H1 (cell line): ENCODE data around the gene SHOC1. TPM values are rescaled to one million over a fixed set of nuclear protein-coding genes. Genes with fewer than 3 reads are reported as not detected.
"Not testable (repeated sequence)": the region's sequence is repeated elsewhere in the genome, so short reads cannot be mapped to it uniquely, and the experiment has no call there.

Source experiments
- CTCF ChIA-PET: fragments of 300-600 bp; sonication (Branson Sonifier 250); formaldehyde crosslinking; loops from one replicate; lab custom pipeline; 2021; ENCODE audit not compliant: partially characterized antibody; lab: Charles Lee
- POLR2A ChIA-PET: fragments of 300-600 bp; sonication (Branson Sonifier 250); formaldehyde crosslinking; loops from one replicate; lab custom pipeline; 2021; ENCODE audit warnings: inconsistent platforms; ENCODE audit not compliant: partially characterized antibody; lab: Charles Lee
- DNase-seq, 2 experiments: peaks; one replicate each; pipeline versions ENCODE4 v3.0.0 to v3.0.0-alpha.2; 2010 to 2022; ENCODE audit warnings: low spot score in 2 of 2, low read depth in 1 of 2, mixed read lengths in 1 of 2
- FAIRE-seq: peaks from 2 replicates; lab custom pipeline; 2011; peaks lifted over from hg19 to GRCh38; lab: Jason Lieb, UNC
- H2AFZ ChIP-seq: 2 replicates; pipeline ENCODE4 v1.8.1; 2012; ENCODE audit warnings: low read length, inconsistent platforms
- H2AK5ac ChIP-seq: 2 replicates; pipeline ENCODE4 v1.6.1; 2013; ENCODE audit warnings: low read depth, low read length
- H2BK120ac ChIP-seq: replicated peaks from 2 replicates; pipeline ENCODE3; 2013; ENCODE audit warnings: low read depth, low read length, inconsistent platforms
- H2BK12ac ChIP-seq: 2 replicates; pipeline ENCODE4 v1.6.1; 2013; ENCODE audit warnings: low read depth, low read length
- H2BK15ac ChIP-seq: 2 replicates; pipeline ENCODE4 v1.6.1; 2013; ENCODE audit warnings: low read length
- H2BK20ac ChIP-seq: 2 replicates; pipeline ENCODE4 v1.6.1; 2013; ENCODE audit warnings: low read length
- H2BK5ac ChIP-seq: 2 replicates; pipeline ENCODE4 v1.6.1; 2013; ENCODE audit warnings: low read depth, low read length
- H3K14ac ChIP-seq: 2 replicates; pipeline ENCODE4 v1.6.1; 2013; ENCODE audit warnings: inconsistent platforms; ENCODE audit not compliant: insufficient read length
- H3K18ac ChIP-seq: 2 replicates; pipeline ENCODE4 v1.6.1; 2013; ENCODE audit warnings: low read length; ENCODE audit errors: extremely low read depth
- H3K23ac ChIP-seq: 2 replicates; pipeline ENCODE4 v1.6.1; 2013; ENCODE audit warnings: inconsistent platforms; ENCODE audit not compliant: insufficient read length
- H3K23me2 ChIP-seq: 2 replicates; pipeline ENCODE4 v1.6.1; 2013; ENCODE audit warnings: low read depth, low read length
- H3K27ac ChIP-seq: 2 replicates; pipeline ENCODE4 v1.6.1; 2011; ENCODE audit warnings: low read depth, low read length, inconsistent platforms
- H3K27me3 ChIP-seq, 4 experiments: replicated peaks in 1 of 4; 1 replicate in 1 of 4; 2 replicates in 3 of 4; pipeline versions ENCODE4 v1.6.1 to v1.8.1; 2011 to 2013; ENCODE audit warnings: low read length in 3 of 4, mild to moderate bottlenecking in 3 of 4, inconsistent platforms in 2 of 4, mixed read lengths in 2 of 4, moderate library complexity in 1 of 4; ENCODE audit not compliant: control insufficient read depth in 3 of 4, insufficient read depth in 3 of 4; ENCODE audit errors: extremely low read depth in 1 of 4
- H3K36me3 ChIP-seq, 4 experiments: 2 replicates each; pipeline versions ENCODE4 v1.6.1 to v1.8.1; 2011 to 2013; ENCODE audit warnings: mild to moderate bottlenecking in 4 of 4, low read length in 3 of 4, moderate library complexity in 2 of 4, control low read depth in 1 of 4, inconsistent platforms in 1 of 4; ENCODE audit not compliant: insufficient read depth in 4 of 4, control insufficient read depth in 2 of 4
- H3K4ac ChIP-seq: replicated peaks from 2 replicates; pipeline ENCODE3; 2013; ENCODE audit warnings: low read length, low read depth, mixed read lengths, inconsistent platforms; ENCODE audit not compliant: insufficient read length
- H3K4me1 ChIP-seq, 4 experiments: replicated peaks in 1 of 4; 1 replicate in 1 of 4; 2 replicates in 3 of 4; pipeline versions ENCODE4 v1.6.1 to v1.8.1; 2011 to 2013; ENCODE audit warnings: low read length in 3 of 4, inconsistent platforms in 2 of 4, mixed read lengths in 1 of 4; ENCODE audit not compliant: insufficient read depth in 4 of 4, control insufficient read depth in 3 of 4
- H3K4me2 ChIP-seq, 2 experiments: 2 replicates each; pipeline versions ENCODE4 v1.6.1 to v1.8.1; 2011 to 2013; ENCODE audit warnings: low read depth in 2 of 2, low read length in 2 of 2, control low read depth in 1 of 2, inconsistent platforms in 1 of 2, mild to moderate bottlenecking in 1 of 2; ENCODE audit not compliant: insufficient read depth in 1 of 2
- H3K4me3 ChIP-seq, 4 experiments: fragments of 200-600, 300-600 bp in 1 of 4; sonication (generic), shearing (Covaris generic), sonication (Bioruptor Twin) in 1 of 4; 2 replicates each; pipeline versions ENCODE4 v1.5.1 to v1.8.1; 2011 to 2016; ENCODE audit warnings: low read length in 4 of 4, low read depth in 3 of 4, control low read depth in 2 of 4, inconsistent platforms in 2 of 4, mild to moderate bottlenecking in 2 of 4, mixed read lengths in 1 of 4, moderate library complexity in 1 of 4; ENCODE audit not compliant: insufficient read depth in 2 of 4; ENCODE audit errors: extremely low read depth in 1 of 4
- H3K56ac ChIP-seq: replicated peaks from 2 replicates; pipeline ENCODE3; 2013; ENCODE audit warnings: low read depth, mild to moderate bottlenecking, mixed read lengths, low read length, inconsistent platforms; ENCODE audit not compliant: insufficient read length
- H3K79me1 ChIP-seq: 2 replicates; pipeline ENCODE4 v1.6.1; 2013; ENCODE audit warnings: low read depth, low read length, control low read depth
- H3K79me2 ChIP-seq, 2 experiments: 2 replicates each; pipeline versions ENCODE4 v1.6.1 to v1.8.1; 2012 to 2013; ENCODE audit warnings: low read length in 2 of 2, mild to moderate bottlenecking in 2 of 2, inconsistent platforms in 1 of 2; ENCODE audit not compliant: insufficient read depth in 2 of 2, control insufficient read depth in 1 of 2
- H3K9ac ChIP-seq, 4 experiments: replicated peaks in 1 of 4; 1 replicate in 1 of 4; 2 replicates in 3 of 4; pipeline versions ENCODE4 v1.6.1 to v1.8.1; 2011 to 2013; ENCODE audit warnings: low read depth in 3 of 4, low read length in 3 of 4, control low read depth in 2 of 4, mild to moderate bottlenecking in 2 of 4, moderate library complexity in 2 of 4, inconsistent platforms in 1 of 4; ENCODE audit errors: extremely low read depth in 1 of 4
- H3K9me3 ChIP-seq, 2 experiments: 2 replicates each; pipeline versions ENCODE4 v1.6.1 to v1.8.1; 2012 to 2013; ENCODE audit warnings: mild to moderate bottlenecking in 2 of 2, moderate library complexity in 2 of 2, control low read depth in 1 of 2, inconsistent platforms in 1 of 2, low read depth in 1 of 2, low read length in 1 of 2, mixed read lengths in 1 of 2; ENCODE audit not compliant: insufficient read depth in 2 of 2
- H4K20me1 ChIP-seq, 2 experiments: replicated peaks in 1 of 2; 2 replicates each; pipeline versions ENCODE3 to v1.8.1; 2011 to 2013; ENCODE audit warnings: inconsistent platforms in 2 of 2, low read length in 2 of 2, mild to moderate bottlenecking in 1 of 2; ENCODE audit not compliant: insufficient read depth in 2 of 2, control insufficient read depth in 1 of 2
- H4K5ac ChIP-seq: 2 replicates; pipeline ENCODE4 v1.6.1; 2013; ENCODE audit warnings: low read length, low read depth, mixed read lengths, inconsistent platforms; ENCODE audit not compliant: insufficient read length
- H4K8ac ChIP-seq: 2 replicates; pipeline ENCODE4 v1.8.0; 2013; ENCODE audit warnings: mild to moderate bottlenecking, moderate library complexity, low read length, inconsistent platforms; ENCODE audit not compliant: insufficient read depth; ENCODE audit errors: extremely low read depth
- H4K91ac ChIP-seq: replicated peaks from 2 replicates; pipeline ENCODE3; 2013; ENCODE audit warnings: low read length, mixed read lengths, inconsistent platforms; ENCODE audit not compliant: insufficient read length
- CEBPB ChIP-seq: IDR thresholded peaks from 2 replicates; pipeline ENCODE4 v1.6.1; 2012; ENCODE audit warnings: low read depth, low read length
- WGBS, 2 experiments: shearing (Covaris generic) in 1 of 2; methylation state at CpG; one replicate each; pipeline versions ENCODE4 v1.1.6 to v1.1.7; 2013 to 2015; ENCODE audit warnings: low lambda C conversion rate in 2 of 2, mixed read lengths in 2 of 2, inconsistent platforms in 1 of 2, low coverage in 1 of 2, missing lambda C conversion rate in 1 of 2; ENCODE audit not compliant: insufficient replicate concordance in 2 of 2, insufficient coverage in 1 of 2, insufficient read length in 1 of 2; ENCODE audit errors: extremely low coverage in 1 of 2, missing lambda C conversion rate in 1 of 2; 5-methylcytosine and 5-hydroxymethylcytosine counted together
- polyA plus RNA-seq, 7 experiments: library from polyadenylated mRNA; depleted of rRNA in 3 of 7; stranded (reverse) in 5 of 7; unstranded in 2 of 7; fragments of >200 nt in 5 of 7; fragments of 200-250 nt in 2 of 7; gene quantifications; 1 replicate in 5 of 7; 2 replicates in 1 of 7; 4 replicates in 1 of 7; pipeline versions ENCODE4 v1.2.1 to v1.2.3, GENCODE V29; 2011 to 2013; ENCODE audit warnings: missing spikeins in 2 of 7, mixed read lengths in 2 of 7
- total RNA-seq: library from RNA; stranded (reverse); fragmentation: NEBNext Ultra II Directional; extraction: Animal tissue kit (Norgen Biotek cat#: 25700); gene quantifications from 2 replicates; pipeline ENCODE4 v1.2.1, GENCODE V29; 2021

The SHOC1 gene
- total and polyA plus RNA-seq, 2 of the 8 experiments (the other 6 are each of a cell fraction or from before 2014, with no cell fraction given), result not detected

DNA sequence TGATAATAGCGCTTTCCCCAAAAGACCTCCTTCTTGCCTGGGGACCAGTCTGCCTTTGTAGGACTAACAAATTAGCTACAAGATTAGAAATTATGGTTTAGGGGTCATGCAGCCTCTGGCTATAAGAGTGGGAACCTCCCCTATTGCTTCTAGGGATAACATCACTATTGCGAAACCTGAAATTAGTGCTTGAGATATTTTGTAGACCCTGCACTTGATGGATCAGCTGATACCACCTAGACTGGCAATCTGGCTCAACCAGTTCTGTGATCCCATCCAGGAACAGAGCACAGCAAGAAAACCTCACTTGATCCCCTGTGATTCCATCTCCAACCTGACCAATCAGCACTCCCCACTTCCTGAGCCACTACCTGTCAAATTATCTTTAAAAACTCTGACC lies 15.7 kb upstream of the SHOC1 start:
- H2BK12ac ChIP-seq, H3K56ac ChIP-seq, H3K14ac ChIP-seq, H3K23me2 ChIP-seq, H2BK5ac ChIP-seq, H3K36me3 ChIP-seq, H3K4me1 ChIP-seq, H3K9me3 ChIP-seq, H3K4ac ChIP-seq, H4K5ac ChIP-seq, H3K9ac ChIP-seq, DNase-seq, H4K91ac ChIP-seq, H3K27ac ChIP-seq, H4K20me1 ChIP-seq, H2BK15ac ChIP-seq, H4K8ac ChIP-seq, H3K79me1 ChIP-seq, H3K27me3 ChIP-seq, H3K23ac ChIP-seq, POLR2A ChIA-PET, FAIRE-seq, H3K4me3 ChIP-seq, H3K18ac ChIP-seq, H3K4me2 ChIP-seq, H2AFZ ChIP-seq, H2AK5ac ChIP-seq, H2BK120ac ChIP-seq, H3K79me2 ChIP-seq, H2BK20ac ChIP-seq: not testable (repeated sequence)
- CTCF ChIA-PET, result interaction anchor here (1.1 kb wide), 1 partner anchor 278 kb away, joined by 3 read pairs; no protein-coding TSS in a partner anchor
- WGBS, 2 experiments, result 100% methylated on average over 2 of the region's 2 CpGs; no CpG with 5 or more reads in 1 of the 2 experiments
- peak; percentile 37; the same call in 1 of the 2 replicates for TF ChIP-seq CEBPB
